BJ (cell line): Measurements from ENCODE around the gene EHHADH. TPM values are rescaled to one million over a fixed set of nuclear protein-coding genes. Genes with fewer than 3 reads are reported as not detected.

ENCODE experiments used
- CTCF ChIA-PET: fragments of 350-600 bp; formaldehyde crosslinking; extraction: SDS; loops from one replicate; lab custom pipeline; 2021; ENCODE audit warnings: antibody characterized with exemption, inconsistent platforms; lab: Yijun Ruan, JAX
- POLR2A ChIA-PET: fragments of 300-600 bp; sonication (Branson Sonifier 250); formaldehyde crosslinking; extraction: SDS; loops from one replicate; lab custom pipeline; 2021; ENCODE audit warnings: antibody characterized with exemption; lab: Charles Lee
- DNase-seq: peaks from one replicate; pipeline ENCODE4 v3.0.0-alpha.2; 2011; ENCODE audit warnings: low read depth
- H3K27me3 ChIP-seq: 2 replicates; pipeline ENCODE4 v1.6.0; 2011; ENCODE audit warnings: low read length; ENCODE audit not compliant: control insufficient read depth, insufficient read depth
- H3K36me3 ChIP-seq: 2 replicates; pipeline ENCODE4 v1.5.1; 2011; ENCODE audit warnings: low read length; ENCODE audit not compliant: control insufficient read depth, insufficient read depth
- H3K4me3 ChIP-seq: 2 replicates; pipeline ENCODE4 v1.5.1; 2011; ENCODE audit warnings: low read depth, mild to moderate bottlenecking, control low read depth, low read length
- polyA plus RNA-seq: library from polyadenylated mRNA; depleted of rRNA; stranded (reverse); fragments of >200 nt; gene quantifications from 2 replicates; pipeline ENCODE4 v1.2.3, GENCODE V29; 2011
- TF ChIP-seq, protein P1 (sequence below): IDR thresholded peaks from 2 replicates; pipeline ENCODE4 v1.5.1; 2011; ENCODE audit warnings: low read depth, mild to moderate bottlenecking, control low read depth, inconsistent platforms, low read length, moderate library complexity; ENCODE audit not compliant: insufficient read depth

Gene EHHADH
- polyA plus RNA-seq, 1 experiment = 5.2 TPM

DNA sequence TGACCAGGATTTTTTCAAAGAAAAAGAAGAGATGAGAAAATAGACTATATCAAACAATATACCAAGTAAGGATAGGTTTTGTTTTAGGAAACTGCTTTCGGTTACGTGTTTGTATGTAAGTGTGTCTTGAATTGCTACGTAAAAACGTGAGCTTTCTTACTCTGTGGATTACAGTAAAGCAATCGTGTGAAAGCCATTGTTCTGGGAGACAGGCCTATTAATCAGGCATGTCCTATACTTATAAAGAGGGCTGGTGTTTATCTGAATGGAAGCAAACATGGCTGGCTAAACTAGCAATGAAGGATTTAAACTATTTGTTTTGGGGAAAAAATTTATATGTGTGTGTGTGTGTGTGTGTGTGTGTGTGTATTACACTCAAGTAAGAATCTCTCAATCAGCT, 2.6 kb downstream of the EHHADH start:
- Histone ChIP-seq H3K4me3 (no peak overlapping the region), H3K27me3 (no peaks in the 10 kb centered on the region), H3K36me3 (no peaks in the 10 kb centered on the region)
- ChIA-PET POLR2A (interaction anchor here (0.6 kb wide), 1 partner anchor 220 kb away, joined by 5 read pairs; no protein-coding TSS in a partner anchor), CTCF (interaction anchor here (0.7 to 1.6 kb wide), 4 partner anchors 13 to 27 kb away, joined by 3 to 6 read pairs (median 4); no protein-coding TSS in a partner anchor)
- TF ChIP-seq, protein P1, sequence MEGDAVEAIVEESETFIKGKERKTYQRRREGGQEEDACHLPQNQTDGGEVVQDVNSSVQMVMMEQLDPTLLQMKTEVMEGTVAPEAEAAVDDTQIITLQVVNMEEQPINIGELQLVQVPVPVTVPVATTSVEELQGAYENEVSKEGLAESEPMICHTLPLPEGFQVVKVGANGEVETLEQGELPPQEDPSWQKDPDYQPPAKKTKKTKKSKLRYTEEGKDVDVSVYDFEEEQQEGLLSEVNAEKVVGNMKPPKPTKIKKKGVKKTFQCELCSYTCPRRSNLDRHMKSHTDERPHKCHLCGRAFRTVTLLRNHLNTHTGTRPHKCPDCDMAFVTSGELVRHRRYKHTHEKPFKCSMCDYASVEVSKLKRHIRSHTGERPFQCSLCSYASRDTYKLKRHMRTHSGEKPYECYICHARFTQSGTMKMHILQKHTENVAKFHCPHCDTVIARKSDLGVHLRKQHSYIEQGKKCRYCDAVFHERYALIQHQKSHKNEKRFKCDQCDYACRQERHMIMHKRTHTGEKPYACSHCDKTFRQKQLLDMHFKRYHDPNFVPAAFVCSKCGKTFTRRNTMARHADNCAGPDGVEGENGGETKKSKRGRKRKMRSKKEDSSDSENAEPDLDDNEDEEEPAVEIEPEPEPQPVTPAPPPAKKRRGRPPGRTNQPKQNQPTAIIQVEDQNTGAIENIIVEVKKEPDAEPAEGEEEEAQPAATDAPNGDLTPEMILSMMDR = no peak
- DNase-seq = no peak

GRCh38 chr3:185250653-185251052, 3.2 kb downstream of the EHHADH start:
- Histone ChIP-seq H3K36me3 (no peaks in the 10 kb centered on the region), H3K4me3 (no peak overlapping the region), H3K27me3 (no peaks in the 10 kb centered on the region)
- DNase-seq = no peak
- POLR2A ChIA-PET = interaction anchor here (0.6 kb wide), 1 partner anchor 220 kb away, joined by 5 read pairs; no protein-coding TSS in a partner anchor
- TF ChIP-seq, protein P1 = no peak
- CTCF ChIA-PET = interaction anchor here (1.0 to 1.6 kb wide), 3 partner anchors 14 to 28 kb away, joined by 4 to 6 read pairs (median 4); no protein-coding TSS in a partner anchor

DNA sequence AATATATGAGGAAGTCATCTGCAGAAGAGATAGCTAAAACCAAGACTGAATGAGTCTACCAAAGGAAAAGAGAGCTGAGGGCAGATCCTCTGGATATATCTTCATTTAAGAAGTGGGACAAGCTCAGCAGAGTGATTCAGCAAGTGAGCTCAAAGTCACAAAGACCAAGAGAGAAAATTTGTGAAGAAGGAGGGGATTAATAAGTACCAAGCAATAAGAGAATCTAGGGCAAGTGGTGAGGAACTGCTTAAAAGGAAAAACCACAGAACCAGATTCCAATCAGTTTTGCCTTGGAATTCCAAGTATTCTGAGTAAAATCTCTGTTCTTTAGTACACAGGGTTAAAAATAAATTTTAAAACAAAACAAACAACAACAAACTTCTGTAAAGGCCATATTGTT, 3.6 kb downstream of the EHHADH start:
- no peaks in the 10 kb centered on the region for H3K36me3 ChIP-seq
- no peak for DNase-seq
- H3K4me3 ChIP-seq = no peak overlapping the region
- H3K27me3 ChIP-seq = no peaks in the 10 kb centered on the region
- CTCF ChIA-PET = interaction anchor here (1.0 to 1.6 kb wide), 3 partner anchors 14 to 28 kb away, joined by 4 to 6 read pairs (median 4); no protein-coding TSS in a partner anchor
- POLR2A ChIA-PET = no interaction called here
- TF ChIP-seq, protein P1 = no peak

GRCh38 chr3:185242642-185243041, 11.2 kb downstream of the EHHADH start:
- TF ChIP-seq, protein P1 = no peak
- no peak for DNase-seq
- CTCF ChIA-PET = no interaction called here
- Histone ChIP-seq H3K4me3 (no peak overlapping the region), H3K36me3 (no peaks in the 10 kb centered on the region), H3K27me3 (no peaks in the 10 kb centered on the region)
- POLR2A ChIA-PET = no interaction called here

DNA sequence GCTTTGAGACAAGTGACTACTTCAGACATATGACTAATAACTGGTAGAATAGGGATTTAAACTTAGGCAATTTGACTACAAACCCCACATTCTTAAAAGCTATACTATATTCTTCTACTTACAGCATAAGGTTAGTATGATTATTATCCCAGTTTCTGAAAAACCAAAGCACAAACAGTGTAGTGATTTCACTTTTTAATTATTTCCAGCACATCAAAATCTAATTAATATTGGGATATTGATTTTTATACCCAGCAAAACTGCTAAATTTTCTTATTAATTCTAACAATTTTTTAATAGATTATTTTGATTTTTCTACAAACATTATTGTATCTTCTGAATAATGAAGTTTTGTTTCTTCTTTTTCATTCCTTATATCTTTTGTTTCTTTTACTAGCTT, 16.9 kb downstream of the EHHADH start:
- TF ChIP-seq, protein P1 = no peak
- ChIA-PET CTCF (interaction anchor here (1.6 kb wide), 1 partner anchor 34 kb away, joined by 6 read pairs; no protein-coding TSS in a partner anchor), POLR2A (no interaction called here)
- H3K4me3 ChIP-seq = no peak overlapping the region
- H3K27me3 ChIP-seq = no peaks in the 10 kb centered on the region
- no peaks in the 10 kb centered on the region for H3K36me3 ChIP-seq
- no peak for DNase-seq
